ENCODE results near the gene FYB1.

DNA sequence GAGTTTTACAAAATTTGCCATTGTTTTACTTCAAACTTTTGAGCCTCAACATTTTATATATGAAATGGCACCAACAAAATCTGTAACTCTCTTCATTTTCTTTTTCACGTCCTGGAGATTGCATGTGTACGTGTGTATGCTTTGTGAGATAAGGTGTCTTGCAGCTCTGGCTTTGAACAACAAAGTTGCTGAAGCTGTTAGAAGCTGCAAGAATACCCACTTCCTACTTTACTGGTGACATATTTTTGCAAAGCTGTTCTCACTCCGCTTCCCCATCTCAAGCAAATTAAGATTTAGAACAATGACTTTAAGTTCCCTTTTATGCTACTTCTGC, 41.8 kb downstream of the FYB1 start:
- TF ChIP-seq RAD21 (IDR thresholded peaks at IDR 0.05; ENCODE audit: low read length) (no peak), MAZ (IDR thresholded peaks at IDR 0.05; ENCODE audit: borderline replicate concordance, low read depth, low read length) (no peak), RCOR1 (IDR thresholded peaks at IDR 0.05; ENCODE audit: insufficient replicate concordance, low read length) (no peak), POLR2A (IDR thresholded peaks at IDR 0.05; ENCODE audit: low read depth, low read length) (no peak)
- TF ChIP-seq, protein P1, sequence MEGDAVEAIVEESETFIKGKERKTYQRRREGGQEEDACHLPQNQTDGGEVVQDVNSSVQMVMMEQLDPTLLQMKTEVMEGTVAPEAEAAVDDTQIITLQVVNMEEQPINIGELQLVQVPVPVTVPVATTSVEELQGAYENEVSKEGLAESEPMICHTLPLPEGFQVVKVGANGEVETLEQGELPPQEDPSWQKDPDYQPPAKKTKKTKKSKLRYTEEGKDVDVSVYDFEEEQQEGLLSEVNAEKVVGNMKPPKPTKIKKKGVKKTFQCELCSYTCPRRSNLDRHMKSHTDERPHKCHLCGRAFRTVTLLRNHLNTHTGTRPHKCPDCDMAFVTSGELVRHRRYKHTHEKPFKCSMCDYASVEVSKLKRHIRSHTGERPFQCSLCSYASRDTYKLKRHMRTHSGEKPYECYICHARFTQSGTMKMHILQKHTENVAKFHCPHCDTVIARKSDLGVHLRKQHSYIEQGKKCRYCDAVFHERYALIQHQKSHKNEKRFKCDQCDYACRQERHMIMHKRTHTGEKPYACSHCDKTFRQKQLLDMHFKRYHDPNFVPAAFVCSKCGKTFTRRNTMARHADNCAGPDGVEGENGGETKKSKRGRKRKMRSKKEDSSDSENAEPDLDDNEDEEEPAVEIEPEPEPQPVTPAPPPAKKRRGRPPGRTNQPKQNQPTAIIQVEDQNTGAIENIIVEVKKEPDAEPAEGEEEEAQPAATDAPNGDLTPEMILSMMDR (conservative IDR thresholded peaks at IDR 0.05; ENCODE audit: low read depth, low read length): no peak
